ENCODE results near the gene HCRT.
"Not testable (repeated sequence)": the region's sequence is repeated elsewhere in the genome, so short reads cannot be mapped to it uniquely, and the experiment has no call there.

The HCRT gene

DNA sequence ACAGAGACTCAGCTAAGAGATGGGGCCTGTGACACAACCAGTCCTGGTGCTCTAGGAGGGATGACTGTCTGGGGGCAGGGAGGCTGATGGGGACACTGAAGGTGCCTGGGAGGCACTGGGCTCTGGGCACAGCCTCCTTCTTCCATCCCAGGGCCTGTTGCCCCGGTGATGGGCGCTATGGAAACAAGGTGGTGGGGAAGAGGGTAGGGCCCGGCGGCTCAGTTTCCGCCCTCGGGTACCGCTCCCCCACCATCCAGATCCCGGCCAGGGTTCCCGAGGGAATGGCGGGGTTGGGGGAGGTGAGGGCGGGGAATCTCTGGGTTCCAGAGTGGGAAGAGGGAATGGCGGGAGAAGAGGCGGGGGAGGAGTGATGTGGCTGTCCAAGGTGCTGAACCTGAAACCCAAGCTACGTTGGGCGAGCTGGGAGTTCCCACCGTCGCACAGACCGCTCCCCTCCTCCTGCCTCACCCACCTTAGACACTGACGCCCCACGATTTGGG lies 5.3 kb downstream of the HCRT start:
- peak in 2 of 14 donors; percentile 8 to 9 for DNase-seq

DNA sequence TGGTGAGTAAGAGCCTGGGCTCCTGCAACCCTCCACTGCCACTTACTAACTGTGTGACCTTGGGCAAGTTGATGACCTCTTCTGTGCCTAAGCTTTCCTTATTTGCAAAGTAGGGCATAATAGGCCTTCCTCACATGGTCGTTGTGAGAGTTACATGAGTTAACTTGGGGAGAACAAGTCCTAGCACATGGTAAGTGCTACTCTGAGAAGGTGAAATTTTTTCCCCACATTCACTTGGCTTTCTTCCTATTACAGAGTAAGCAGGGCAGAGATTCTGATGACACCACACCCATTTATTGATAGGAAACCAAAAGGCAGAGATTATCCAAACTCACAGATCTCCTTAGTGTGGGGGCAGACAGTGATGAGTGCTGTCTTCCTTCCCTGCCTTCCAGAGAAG lies 5.9 kb downstream of the HCRT start:
- no peak for DNase-seq

DNA sequence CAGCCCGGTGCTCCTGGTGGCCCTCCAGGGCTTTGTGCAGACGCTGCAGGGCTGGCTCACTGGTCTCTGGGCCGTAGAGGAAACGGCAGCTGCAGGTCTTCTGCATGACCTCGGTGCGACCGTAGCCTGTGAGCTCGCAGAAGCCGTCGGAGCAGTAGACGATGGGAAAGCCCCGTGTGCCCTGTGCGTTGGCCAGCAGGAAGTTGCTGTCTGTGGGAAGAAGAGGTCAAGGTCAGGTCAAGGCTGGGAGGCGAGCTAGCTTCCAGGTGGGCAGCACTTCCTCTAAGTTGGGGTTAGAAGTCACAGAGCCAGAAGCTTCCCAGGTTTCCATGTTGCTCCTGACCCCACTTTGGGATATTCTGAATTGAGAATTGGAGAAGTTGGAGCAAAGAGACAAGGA lies 6.4 kb downstream of the HCRT start:
- no peak for DNase-seq

DNA sequence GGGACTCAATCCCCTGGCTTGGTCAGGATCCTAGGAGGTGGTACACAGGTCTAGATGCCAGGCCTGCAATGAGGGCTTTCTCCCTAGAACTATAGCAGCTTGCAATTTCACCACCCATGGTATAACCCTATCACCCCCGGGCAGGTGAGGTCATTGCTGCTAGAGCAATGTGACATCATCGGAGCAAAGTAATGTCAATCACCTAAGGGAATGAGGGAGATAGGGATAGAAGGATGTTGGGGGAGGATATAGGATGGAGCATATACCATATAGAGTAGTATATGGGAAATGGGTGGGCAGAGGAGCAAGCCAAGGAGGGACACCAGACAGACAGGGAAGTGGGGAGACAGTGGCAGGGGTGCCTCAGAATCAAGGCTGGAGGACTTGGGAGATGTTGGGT lies 7.6 kb downstream of the HCRT start:
- no peak for DNase-seq

DNA sequence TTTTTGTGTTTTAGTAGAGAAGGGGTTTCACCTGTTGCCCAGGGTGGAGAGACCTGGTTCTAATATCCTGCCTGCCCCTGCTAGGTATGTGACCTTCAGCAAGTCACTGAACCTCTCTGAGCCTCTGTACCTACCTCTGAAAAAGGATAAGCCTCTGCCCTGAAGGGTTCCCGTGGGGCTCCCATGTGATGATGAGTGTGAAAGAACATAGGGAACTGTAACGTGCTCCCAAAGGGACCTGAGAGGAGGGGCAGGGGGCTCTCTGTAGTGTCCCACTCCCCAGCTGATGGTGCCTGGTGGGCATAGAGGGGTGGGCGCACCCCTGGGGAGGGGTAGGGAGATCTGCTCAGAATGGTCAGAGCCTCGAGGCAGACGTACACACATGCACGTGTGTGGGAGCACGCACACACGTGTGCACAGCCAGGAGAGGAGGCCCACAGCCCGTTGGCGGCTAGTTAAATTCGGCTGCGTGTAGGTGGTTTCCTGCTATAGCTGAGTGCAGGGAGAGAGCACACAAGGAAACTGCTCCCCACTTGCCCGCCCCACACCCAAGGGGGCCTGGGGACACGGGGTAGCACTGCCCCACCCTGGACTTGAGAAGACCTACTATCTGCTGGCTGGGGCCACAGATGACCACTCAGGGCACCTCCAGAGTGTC lies 11.0 kb downstream of the HCRT start:
- DNase-seq = no peak

DNA sequence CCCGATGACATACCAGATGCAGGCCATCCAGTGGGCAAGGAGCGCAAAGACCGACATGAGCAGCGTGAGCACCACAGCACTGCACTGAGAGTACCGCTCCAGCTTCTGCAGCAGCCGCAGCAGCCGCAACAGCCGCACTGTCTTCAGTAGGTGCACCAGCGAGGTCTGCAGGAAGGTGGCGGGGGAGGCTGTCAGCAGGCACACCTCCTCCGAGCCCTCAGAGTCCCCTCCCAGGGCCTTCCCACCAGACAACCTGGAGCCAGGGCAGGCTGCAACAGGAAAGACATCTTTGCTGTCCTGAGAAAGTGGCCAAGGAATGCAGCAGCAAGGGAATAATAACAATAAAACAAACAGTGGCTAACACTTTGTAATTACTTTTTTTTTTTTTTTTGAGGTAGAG lies 13.4 kb downstream of the HCRT start:
- no peak for DNase-seq

DNA sequence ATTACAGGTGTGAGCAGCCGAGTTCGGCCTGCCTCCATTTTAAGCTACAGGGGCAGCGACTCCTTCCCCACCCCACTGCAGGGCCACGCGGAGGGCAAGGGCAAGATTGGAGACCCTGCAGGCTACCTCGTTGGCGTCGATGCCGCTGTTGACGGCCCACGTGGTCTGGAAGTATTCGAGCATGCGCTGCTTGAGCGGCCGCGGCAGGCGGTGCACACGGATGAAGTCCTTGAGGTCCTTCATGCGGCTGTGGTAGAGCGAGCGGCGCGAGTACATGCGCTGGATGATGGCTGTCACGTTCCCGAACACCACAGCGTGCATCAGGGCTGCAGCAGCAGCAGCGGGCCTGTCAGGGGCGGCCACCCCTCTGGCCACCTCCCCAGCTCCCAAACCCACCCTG lies 15.9 kb downstream of the HCRT start:
- no peak for DNase-seq

DNA sequence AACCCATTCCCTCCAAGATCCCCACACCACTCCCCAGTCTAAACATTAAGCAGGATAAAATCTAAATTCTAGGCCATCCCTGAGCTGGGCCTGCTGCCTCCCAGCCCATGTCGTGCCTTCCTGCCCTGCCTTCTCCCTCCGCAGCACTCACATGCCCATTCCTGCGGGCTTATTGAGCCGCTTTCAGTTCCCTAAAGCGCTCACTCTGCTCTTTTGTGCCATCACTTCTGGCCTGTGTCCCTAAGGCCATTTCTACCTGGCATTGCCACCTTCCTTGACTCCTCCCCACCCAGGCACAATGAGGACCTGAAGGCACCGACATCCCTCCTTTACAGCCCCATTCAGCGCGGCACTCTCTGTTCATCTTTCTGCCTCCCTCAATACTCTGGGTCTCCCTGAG lies 17.4 kb downstream of the HCRT start:
- DNase-seq = no peak

DNA sequence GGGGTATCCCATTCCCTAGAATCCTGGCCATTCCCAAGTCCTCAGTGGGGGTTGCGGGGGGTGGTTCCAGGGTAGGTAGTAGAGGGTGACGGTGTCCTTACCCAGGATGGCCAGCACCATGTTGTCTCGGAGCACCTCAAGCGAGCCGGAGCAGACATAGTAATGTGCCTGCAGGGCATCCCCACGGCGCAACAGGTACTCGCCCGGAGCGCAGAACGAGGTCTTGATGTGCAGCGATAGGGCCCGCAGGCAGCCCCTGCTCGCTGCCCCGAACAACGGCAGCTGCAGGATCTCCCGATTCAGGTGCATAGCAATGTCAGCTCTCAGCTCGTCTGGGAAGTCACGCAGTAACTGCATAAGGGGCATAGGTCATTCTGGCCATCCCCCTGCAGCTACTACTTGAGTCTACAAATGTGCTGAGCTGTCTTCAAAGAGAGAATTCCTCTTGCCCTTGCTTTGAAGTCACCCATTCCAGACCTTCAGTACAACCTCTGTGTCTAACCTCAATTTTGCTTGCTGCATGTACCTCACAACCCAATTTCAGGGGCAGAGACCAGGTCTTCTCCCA lies 19.0 kb downstream of the HCRT start:
- DNase-seq = no peak

DNA sequence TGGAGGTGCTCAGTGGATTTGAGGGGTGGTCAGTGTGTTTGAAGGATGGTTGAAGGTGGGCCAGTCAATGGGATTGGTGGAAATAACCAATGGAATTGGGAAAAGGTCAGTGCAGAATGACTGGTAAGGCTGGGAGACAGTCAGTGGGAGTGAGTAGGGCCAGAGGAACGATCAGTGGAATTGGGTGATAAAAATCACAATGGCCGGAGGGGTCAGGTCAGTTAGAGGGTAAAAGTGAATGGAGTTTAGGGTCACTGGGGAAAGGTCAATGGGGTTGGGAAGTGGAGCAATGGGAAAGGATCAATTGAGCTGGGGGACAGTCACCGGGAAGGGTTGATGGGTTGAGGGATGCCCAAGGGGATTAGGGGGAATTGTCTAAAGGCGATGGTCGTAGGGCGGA lies 19.5 kb downstream of the HCRT start:
- no peak for DNase-seq

DNA sequence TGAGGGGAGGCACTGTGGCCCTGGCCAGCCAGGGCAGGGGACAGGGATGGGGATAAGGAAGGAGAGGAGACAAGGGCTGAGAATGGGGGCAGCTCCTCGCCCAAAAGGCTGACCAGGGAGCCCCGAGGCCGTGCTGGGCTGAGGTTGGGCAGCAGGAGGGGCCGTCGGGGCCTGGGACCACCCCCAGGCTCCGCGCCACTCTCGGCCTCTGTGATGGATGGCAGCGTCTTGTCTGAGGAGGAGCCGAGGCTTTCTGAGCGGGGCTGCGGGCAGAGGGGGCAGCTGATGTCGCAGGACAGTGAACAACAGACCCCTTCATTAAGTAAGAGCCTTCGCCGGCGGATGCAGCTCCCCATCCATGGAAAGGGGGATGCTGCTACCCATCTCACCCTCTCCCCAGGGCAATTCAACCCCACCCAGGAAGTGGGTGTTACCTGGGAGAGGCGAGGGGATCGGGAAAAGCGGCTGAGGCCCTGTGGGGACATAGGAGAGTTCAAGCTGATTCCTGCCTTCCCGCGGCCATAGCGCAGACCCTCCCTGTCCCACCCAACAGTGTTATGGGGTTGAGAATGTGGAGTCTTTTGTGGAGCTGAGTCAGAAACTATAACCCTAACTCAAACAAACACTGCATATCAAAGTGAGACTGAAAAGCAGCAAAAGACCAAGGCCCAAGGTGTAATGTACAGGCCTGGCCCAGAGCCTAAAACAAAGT lies 21.4 kb downstream of the HCRT start:
- DNase-seq = no peak

DNA sequence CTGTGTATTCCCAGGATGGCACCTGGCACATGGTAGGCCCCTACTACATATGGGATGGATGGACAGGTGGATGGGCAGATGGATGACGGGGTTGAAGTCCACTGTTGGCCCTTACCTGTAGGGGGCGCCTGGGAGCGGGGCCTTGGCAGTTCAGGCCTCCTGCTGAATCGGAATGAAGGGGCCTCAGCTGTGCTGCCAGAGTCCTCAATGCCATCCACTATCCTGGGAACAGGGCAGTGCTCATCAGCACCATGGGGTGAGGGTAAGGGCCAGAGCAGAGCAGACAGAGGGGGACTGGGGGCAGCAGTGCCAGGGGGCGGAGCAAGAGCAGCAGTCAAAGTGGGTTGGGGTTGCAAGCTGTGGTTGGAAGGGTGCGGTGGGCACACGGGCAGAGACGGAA lies 22.1 kb downstream of the HCRT start:
- DNase-seq = no peak

DNA sequence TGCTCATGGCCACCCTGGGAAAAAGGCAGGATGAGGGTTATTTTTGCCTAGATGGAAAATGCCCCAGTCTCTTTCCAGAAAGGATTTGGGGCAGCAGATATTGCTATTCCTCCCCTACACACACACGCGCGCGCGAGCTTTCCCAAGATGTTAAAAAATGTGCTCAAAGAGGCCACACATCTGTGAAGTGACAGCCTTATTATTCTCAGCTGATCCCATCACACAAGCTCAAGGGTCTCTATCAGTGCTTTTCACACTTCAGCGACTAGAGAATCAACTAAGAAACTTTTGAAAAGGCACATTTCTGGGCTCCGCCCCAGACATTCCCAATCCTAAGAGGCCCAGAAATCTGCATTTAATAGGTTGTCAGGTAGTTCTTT lies 24.7 kb downstream of the HCRT start:
- DNase-seq = no peak

DNA sequence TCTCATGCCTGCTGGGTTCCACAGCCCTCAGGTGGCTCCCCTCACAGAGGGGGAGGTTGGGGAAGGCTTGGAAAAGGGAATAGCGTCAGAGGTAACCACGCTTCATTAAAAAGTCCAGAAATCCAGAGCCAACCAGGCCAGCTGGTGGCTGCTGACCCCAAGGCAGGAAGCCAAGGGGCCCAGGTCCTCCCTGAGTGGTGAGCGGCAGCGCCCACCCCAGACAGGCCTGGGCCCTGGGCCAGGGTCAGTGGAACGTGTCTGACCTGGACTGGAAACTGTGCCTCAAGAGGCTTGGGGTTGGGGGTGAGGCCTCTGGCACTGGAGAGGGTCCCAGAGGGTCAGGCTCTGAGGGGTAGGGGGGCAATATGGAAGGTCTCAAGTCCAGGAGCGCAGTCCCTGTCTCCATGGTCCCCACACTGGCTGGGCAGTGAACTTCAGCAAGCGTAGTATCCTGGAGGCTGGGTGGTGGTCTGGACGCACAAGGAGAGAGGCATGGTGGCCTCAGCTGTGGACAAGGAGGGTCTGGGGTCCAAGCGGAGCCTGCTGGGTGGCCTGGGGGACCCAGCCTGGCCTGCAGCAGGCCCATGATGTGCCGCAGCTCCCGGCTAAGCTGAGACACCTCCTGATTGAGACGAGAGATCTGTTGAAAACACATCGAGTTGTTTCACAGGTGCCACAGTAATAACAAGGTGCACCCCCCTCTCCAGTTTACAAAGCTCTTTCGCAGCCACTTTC lies 25.3 kb downstream of the HCRT start:
- DNase-seq = no peak

DNA sequence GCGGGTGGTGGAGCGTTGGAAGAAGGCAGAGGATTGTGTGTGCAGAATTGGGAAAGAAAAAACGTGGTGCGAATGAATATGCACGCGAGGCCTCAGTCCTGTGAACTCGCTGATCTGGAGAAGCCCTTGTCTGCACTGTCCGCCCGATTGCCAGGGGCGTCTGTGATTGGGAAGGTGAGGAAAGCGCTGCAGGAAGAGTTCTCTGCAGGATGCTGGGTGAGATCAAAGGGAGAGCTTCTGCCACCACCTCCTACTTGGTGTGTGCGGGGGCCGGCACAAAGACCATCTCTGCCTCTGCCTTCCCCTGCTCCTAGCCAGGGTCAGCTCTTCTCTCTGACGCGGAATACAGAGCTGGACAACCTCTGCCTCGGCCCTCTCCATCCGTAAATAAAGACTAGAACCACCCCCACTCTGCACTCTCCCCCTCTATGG lies 29.6 kb downstream of the HCRT start:
- DNase-seq = no peak

DNA sequence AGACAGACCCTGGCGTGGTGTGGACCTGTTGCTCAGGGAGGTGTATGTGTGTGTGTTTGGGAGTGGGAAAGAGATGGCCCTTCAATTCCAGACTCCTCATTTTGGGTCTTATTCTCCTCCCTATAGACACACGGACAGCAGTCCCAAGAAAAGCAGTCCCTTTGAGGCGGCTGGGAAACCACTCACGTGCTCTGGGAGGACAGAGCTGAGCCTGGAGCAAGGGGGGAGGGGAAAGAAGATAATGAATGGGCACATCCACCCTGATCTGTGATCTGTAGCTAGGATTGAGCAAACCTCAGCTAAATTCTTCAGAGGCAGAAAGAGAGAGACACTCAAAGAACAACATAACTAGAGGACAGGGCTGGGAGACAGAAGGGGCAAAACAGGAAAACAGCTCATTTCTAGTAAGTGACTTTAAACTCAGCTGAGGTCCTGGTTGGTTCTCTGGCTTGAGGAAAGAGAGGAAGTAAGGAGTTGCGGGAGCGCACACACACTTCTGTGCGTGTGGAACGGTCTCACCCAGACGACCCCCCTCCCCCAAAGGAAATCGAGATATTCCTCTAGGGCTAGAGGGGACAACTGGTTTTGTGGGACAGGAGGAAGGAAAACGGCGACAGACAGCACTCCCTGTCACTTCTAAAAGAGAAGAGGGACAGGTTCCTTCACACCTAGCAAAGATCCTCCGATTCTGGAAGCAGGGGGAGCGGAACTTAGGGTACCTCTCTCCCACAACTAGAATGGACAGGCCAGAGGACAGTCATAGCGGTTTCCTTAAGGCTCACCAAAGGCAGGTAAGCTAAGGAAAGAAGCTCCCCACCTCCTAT lies 31.1 kb downstream of the HCRT start:
- DNase-seq = no peak

DNA sequence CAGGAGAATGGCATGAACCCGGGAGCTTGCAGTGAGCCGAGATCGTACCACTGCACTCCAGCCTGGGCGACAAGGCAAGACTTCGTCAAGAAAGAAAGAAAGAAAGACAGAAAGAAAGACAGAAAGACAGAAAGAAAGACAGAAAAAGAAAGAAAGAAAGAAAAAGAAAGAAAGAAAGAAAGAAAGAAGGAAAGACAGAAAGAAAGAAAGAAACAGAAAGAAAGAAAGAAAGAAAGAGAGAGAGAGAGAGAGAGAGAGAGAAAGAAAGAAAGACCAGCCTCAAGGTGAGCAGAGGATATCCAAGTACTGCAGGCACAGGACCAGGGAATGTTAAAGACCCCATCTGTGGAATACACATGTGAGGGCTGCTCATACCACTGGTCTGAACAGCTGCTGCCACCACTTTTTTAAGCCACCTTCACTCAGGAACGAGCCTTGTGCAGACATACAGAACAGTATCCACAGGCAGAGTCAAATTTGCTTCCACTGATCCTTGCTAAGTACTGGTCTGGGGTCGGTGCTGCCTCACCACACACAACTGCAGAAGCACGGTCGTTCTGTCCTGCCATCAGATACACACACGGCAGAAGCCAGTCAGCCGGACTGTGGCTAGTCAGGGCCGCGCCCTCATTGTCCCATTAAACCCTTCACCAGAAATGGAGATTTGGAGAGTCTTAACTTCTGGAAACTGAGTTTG lies 38.2 kb downstream of the HCRT start:
- no peak for DNase-seq

DNA sequence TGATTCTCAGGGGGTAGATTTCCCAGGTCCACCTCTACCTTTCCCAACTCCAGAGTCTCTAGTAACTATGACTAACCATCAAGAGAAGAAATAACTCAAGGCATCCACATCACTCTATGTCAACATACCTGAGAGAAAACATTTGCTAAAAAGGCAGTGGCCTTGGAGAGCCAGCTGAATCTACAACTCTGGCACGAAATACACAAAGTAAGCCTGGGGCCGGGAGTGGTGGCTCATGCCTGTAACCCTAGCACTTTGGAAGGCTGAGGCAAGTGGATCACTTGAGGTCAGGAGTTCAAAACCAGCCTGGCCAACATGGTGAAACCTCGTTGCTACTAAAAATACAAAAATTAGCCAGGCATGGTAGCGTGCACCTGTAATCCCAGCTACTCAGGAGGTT lies 42.1 kb downstream of the HCRT start:
- DNase-seq = not testable (repeated sequence)

DNA sequence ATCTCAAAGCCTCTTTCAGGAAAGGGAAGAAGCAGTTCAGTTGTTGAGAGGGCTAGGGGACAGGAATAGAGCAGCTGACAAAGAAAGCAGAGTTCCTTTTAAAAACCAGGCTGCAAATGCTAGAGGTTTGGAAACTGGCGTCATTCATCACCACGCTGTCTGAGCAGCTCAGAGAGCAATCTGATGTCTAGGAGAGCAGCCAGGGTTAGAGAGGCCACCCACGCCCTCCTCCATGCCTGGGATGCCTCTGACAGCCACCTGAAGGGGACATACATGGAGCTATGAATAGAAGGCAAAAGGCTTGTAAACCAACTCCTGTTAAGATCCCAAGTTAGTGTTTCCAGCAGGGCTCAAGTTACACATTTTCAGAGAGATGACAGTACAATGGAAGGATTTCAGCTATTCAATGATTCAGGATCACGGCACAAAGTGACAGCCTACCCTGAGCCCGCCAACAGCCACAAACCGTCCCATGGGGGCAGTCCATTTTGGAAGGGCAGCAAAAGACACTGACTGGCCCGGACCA lies 42.8 kb downstream of the HCRT start:
- DNase-seq = no peak

DNA sequence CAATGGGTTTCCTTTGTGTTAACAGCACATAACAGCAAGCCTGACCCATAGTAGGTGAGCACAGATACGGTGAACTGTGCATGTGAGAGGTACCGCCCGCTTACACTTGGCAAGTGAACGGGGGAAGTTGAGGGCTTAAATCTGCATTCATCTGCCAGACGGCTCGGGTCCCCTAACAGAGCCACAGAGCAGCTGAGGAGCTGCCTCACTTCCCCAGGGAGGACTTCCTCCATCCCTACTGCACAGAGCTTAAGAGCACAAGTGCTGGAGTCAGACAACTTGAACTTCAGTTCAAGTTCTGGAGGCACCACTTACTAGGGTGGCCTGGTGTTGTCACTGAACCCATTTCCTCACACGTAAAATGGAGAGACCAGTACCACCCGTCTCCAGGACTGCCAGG lies 43.9 kb downstream of the HCRT start:
- DNase-seq = no peak

DNA sequence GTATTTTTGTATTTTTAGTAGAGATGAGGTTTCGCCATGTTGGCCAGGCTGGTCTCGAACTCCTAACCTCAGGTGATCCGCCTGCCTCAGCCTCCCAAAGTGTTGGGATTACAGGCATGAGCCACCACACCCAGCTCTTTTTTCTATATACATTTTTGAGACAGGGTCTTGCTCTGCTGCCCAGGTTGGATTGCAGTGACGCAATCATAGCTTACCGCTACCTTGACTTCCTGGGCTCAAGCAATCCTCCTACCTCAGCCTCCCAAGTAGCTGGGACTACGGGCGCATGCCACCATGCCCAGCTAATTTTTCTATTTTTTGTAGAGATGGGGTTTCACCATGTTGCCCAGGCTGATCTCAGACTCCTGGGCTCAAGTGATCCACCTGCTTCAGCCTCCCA lies 44.6 kb downstream of the HCRT start:
- DNase-seq = not testable (repeated sequence)

All from C1 segment of cervical spinal cord (tissue), 14 donors.